CD4-positive, alpha-beta T cell treated with Interleukin-4 for 4 hours (primary cell): Measurements from ENCODE around the gene KCNJ5.
"Not testable (repeated sequence)": the region's sequence is repeated elsewhere in the genome, so short reads cannot be mapped to it uniquely, and the experiment has no call there.

ENCODE experiments used
- DNase-seq: peaks from one replicate; pipeline ENCODE4 v3.0.0-alpha.2; 2020

KCNJ5 gene

GRCh38 chr11:128915149-128915521 lies 24.0 kb downstream of the KCNJ5 start:
- no peak for DNase-seq

GRCh38 chr11:128916037-128916572 lies 24.9 kb downstream of the KCNJ5 start:
- DNase-seq, result no peak

- DNase-seq, result no peak
These were observed 25.5 kb downstream of the KCNJ5 start for GRCh38 chr11:128916681-128917080.

- no peak for DNase-seq
These were observed 26.1 kb downstream of the KCNJ5 start for GRCh38 chr11:128917144-128917724.

DNA sequence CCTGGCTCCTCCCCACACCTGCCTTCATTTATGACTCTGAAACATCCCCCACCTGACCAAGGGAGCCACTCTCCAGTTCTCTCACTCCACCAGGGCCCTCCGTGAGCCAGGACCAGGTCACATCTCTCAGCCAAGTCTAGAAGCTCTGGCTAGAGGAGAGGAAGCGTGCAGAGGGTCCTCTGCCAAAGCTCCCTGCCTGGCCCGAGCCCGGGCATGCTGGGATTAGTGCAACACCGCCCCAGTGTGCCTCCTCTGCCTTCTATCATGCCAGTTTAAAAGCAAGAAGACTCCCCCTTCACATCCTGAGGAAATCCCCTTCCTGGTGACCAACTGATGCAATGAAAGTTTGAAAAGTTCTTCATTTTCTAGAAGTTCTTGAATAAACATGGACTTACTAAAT lies 28.1 kb downstream of the KCNJ5 start:
- no peak for DNase-seq

DNA sequence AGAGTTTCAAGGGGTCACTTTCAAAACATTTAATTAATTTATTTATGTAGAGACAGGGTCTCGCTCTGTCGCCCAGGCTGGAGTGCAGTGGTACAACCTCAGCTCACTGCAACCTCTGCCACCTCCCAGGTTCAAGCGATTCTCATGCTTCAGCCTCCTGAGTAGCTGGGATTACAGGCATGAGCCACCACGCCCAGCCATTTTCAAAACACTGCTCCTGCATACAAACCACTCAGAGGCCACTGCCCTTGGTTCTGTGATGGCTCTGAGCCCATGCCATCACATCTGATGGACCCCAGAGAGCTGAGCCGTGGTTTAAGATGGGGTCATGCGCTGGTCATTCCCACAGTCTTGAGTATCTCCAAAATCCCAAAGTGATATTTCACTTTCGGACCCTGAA lies 28.5 kb downstream of the KCNJ5 start:
- not testable (repeated sequence) for DNase-seq

DNA sequence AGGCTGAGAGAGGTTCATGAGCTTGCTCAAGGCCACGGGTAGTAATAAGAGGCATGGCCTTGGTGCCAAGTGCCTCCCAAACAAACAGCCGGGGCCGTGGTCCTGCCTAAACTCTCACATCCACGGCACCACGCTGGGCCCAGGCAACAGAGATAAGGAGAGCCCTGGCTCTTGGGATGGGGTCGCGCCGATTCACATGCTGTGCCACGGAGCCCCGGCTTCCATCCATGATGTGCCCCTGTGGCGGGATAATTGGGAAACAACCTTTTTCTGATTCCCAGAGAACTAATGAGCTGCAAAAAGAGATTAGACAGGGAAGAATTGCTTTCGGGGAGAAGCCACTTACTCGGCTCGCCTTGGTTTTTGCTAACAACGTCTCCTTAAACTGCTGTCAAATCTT lies 29.5 kb downstream of the KCNJ5 start:
- no peak for DNase-seq

- DNase-seq, result no peak
These were observed 30.6 kb downstream of the KCNJ5 start for GRCh38 chr11:128921793-128922192.

DNA sequence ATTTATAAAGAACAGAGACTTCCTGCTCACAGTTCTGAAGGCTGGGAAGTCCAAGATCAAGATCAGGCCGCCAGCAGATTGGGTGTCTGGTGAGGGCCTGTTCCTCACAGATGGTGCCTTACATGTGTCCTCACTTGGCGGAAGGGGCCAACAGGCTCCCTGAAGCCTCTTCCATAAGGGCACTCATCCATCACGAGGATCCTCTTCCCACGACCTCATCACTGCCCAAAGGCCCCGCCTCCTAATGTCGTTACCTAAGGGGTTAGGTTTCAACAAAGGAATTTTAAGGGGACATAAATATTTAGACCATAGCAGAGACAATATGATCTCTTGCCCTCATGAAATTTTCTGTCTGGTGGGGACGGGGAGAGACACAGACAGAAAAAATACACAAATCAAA lies 32.9 kb downstream of the KCNJ5 start:
- DNase-seq, result no peak

- DNase-seq, result no peak
These were observed 33.5 kb downstream of the KCNJ5 start for GRCh38 chr11:128924510-128925249.

DNA sequence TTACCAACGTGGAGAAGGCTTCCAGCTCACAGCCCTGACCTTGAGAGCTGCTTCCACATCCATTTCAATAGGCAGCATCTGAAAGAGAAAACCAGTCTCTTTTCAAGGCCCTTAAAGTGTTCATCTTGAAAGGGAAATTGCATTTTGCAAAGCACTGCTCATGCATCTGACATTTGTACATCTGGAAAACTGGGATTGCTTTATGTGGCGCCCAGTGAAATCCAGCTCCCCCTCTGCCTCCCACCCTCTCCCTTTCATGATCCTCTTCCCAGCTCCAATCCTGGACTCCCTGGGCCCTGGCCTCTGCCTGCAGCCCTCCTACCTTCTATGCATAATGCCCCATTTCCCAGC lies 34.1 kb downstream of the KCNJ5 start:
- DNase-seq, result no peak

GRCh38 chr11:128926000-128926399 lies 34.8 kb downstream of the KCNJ5 start:
- no peak for DNase-seq

GRCh38 chr11:128926437-128927107 lies 35.4 kb downstream of the KCNJ5 start:
- no peak for DNase-seq

DNA sequence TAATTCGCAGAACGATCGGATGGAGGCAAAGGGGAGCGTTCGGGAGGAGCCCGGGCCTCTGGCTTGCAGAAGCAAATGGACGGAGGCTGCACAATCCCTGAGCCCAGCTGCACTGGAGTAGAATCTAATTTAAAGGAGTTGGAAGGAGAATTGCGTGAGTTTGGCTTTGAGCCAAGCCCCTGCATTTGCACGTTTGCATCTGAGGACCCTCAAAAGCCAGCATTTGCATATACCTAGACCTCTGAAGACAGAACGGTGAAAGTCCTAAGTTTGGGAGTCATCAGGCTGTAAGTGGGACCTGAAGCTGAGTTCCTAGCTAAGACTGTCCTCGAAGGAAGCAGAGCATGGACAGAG lies 35.9 kb downstream of the KCNJ5 start:
- no peak for DNase-seq

GRCh38 chr11:128927683-128928336 lies 36.7 kb downstream of the KCNJ5 start:
- DNase-seq, result no peak

DNA sequence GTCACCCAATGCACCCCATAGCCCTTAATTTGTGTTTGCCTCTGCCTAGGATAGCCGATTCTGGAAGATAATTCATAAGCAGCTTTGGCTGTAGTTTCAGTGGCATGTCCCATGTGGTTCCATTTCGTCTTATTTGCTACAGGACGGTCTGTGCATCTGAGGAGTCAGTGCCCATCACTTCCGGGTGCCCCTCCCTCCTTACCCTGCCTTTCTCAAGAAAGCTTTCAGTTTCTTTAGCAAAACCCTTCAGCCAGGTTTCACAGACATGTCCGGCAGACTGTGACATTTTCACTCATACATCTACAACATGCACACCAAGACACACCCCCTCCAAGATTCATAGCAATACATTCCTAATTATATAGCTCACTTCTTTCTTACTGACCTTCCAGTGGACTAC lies 37.2 kb downstream of the KCNJ5 start:
- peak; percentile 24 for DNase-seq

- no peak for DNase-seq
These were observed 38.3 kb downstream of the KCNJ5 start for GRCh38 chr11:128929468-128929867.

DNA sequence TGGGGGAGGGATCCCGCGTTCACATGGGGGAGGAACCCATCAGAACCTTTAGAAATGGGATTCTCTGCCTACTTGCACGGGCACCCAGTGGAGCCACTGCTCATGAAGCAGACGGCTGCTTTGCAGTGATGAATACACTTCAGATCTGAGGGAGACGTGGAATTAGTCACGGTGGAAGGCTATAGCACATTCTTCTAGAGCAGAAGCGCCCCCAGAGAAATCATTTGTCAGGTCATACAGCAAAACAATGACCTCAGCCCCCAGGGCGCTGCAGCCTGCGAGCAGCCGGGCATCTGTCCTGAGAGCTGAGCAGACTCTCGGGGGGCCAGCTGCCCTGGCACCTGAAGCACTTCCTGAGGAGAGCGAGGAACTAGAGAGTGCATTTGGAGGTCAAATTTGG lies 38.8 kb downstream of the KCNJ5 start:
- no peak for DNase-seq

- no peak for DNase-seq
These were observed 39.9 kb downstream of the KCNJ5 start for GRCh38 chr11:128931066-128931465.

- no peak for DNase-seq
These were observed 40.5 kb downstream of the KCNJ5 start for GRCh38 chr11:128931668-128932067.

- DNase-seq, result no peak
These were observed 42.5 kb downstream of the KCNJ5 start for GRCh38 chr11:128933481-128934178.

DNA sequence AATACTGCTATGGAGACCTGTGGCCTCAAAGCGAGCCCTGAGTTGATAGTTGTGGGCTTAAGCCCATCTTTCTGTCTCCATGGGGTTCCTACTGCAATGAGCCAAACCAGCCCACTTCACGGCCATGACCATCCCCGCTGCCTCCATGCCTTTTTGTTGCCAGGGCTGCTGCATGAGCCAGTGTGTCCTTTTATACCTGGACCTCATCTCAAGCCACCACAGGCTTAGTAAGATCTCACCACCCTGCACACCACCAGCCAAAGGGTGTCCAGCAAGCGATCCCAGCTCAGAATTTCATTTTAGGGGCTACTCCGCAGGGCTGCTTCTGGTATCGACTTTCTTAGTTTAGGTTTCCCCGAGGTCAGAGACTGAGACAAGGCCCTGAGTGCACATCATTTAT lies 43.2 kb downstream of the KCNJ5 start:
- DNase-seq, result no peak

GRCh38 chr11:128934926-128935325 lies 43.8 kb downstream of the KCNJ5 start:
- DNase-seq, result no peak
